ENCODE results near the gene MPV17. TPM values are rescaled to one million over a fixed set of nuclear protein-coding genes. Genes with fewer than 3 reads are reported as not detected.
A peak's percentile ranks its signal among the peaks of the same experiment; 100 is the strongest.
"Not testable (repeated sequence)": the region's sequence is repeated elsewhere in the genome, so short reads cannot be mapped to it uniquely, and the experiment has no call there.

MPV17 gene
- polyA plus RNA-seq, 1 experiment: 177 TPM

DNA sequence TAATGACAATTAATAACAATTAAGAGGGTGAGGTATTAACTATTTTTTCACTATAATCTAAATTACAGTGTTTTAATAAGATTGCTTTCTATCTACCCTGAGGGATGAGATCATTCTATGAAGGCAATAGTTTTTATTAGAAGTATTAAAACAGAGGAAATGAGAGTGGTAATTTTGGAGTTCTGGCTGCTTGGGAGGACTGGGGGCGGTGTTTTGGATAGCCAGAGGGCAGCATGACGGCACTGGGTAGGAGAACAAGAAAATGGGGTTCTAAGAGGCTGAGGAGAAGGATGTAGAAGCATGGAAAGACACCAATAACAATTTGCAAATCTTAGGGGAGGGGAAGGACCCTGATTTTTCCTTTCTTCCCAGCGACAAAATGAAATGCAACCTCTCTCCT, 52.8 kb downstream of the MPV17 start:
- ChIA-PET POLR2A (no interaction called here), CTCF (interaction anchor here (1.1 to 4.9 kb wide), 2 partner anchors 11 to 33 kb away, joined by 7 to 48 read pairs; partner anchors contain the start of gene TRIM54)
- peaks cover 24% of the 10 kb centered on the region for H3K27me3 ChIP-seq (ENCODE audit: control insufficient read depth, insufficient read depth, low read length)
- no peak overlapping the region for H3K4me3 ChIP-seq (ENCODE audit: low read depth, low read length)
- TF ChIP-seq, protein P1, sequence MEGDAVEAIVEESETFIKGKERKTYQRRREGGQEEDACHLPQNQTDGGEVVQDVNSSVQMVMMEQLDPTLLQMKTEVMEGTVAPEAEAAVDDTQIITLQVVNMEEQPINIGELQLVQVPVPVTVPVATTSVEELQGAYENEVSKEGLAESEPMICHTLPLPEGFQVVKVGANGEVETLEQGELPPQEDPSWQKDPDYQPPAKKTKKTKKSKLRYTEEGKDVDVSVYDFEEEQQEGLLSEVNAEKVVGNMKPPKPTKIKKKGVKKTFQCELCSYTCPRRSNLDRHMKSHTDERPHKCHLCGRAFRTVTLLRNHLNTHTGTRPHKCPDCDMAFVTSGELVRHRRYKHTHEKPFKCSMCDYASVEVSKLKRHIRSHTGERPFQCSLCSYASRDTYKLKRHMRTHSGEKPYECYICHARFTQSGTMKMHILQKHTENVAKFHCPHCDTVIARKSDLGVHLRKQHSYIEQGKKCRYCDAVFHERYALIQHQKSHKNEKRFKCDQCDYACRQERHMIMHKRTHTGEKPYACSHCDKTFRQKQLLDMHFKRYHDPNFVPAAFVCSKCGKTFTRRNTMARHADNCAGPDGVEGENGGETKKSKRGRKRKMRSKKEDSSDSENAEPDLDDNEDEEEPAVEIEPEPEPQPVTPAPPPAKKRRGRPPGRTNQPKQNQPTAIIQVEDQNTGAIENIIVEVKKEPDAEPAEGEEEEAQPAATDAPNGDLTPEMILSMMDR (IDR thresholded peaks at IDR 0.05; ENCODE audit: insufficient read depth, low read depth, low read length): no peak
- DNase-seq (ENCODE audit: low read depth): no peak
- no peaks in the 10 kb centered on the region for H3K36me3 ChIP-seq (ENCODE audit: control insufficient read depth, insufficient read depth, low read length)

DNA sequence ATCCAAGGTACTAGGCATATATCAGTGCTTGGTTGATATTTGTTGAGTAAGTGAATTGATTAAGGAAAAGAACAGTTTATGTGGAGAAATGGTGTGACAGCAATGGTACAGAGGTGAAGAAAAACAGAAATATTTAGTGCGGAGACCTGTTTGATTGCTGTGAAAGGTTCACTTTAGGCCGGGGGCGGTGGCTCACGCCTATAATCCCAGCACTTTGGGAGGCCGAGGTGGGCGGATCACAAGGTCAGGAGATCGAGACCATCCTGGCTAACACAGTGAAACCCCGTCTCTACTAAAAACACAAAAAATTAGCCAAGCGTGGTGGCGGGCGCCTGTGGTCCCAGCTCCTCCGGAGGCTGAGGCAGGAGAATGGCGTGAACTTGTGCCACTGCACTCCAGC, 54.6 kb downstream of the MPV17 start:
- POLR2A ChIA-PET; H3K36me3 ChIP-seq (ENCODE audit: control insufficient read depth, insufficient read depth, low read length); DNase-seq (ENCODE audit: low read depth); H3K4me3 ChIP-seq (ENCODE audit: low read depth, low read length): not testable (repeated sequence)
- CTCF ChIA-PET: interaction anchor here (7.9 kb wide), 1 partner anchor 13 kb away, joined by 64 read pairs; the partner anchor contains the start of gene TRIM54
- peaks cover 36% of the 10 kb centered on the region for H3K27me3 ChIP-seq (ENCODE audit: control insufficient read depth, insufficient read depth, low read length)

DNA sequence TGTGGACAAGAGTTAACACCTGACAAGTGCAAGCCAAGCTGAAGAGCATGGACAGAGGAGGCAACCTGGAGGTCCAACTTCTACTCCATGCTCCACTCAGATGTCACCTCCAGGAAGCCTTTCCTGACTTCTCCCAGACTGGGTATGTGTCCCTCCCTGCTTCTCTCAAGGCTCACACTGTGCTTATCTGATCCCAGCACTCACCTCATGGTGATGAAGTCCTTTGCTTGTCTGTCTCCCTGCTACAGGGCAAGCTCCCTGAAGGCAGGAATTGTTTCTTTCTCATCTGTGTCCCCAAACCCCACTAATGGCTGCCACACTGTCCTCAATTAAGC, 57.4 kb downstream of the MPV17 start:
- Histone ChIP-seq H3K36me3 (ENCODE audit: control insufficient read depth, insufficient read depth, low read length) (no peaks in the 10 kb centered on the region), H3K27me3 (ENCODE audit: control insufficient read depth, insufficient read depth, low read length) (peaks cover 54% of the 10 kb centered on the region), H3K4me3 (ENCODE audit: low read depth, low read length) (no peak overlapping the region)
- TF ChIP-seq, protein P1 (IDR thresholded peaks at IDR 0.05; ENCODE audit: insufficient read depth, low read depth, low read length): no peak
- ChIA-PET CTCF (interaction anchor here (1.0 to 7.9 kb wide), 15 partner anchors 8 to 96 kb away, joined by 3 to 64 read pairs (median 4); partner anchors contain the start of gene TRIM54), POLR2A (no interaction called here)
- no peak for DNase-seq (ENCODE audit: low read depth)

GRCh38 chr2:27264753-27265535, 58.0 kb downstream of the MPV17 start:
- TF ChIP-seq, protein P1 (IDR thresholded peaks at IDR 0.05; ENCODE audit: insufficient read depth, low read depth, low read length): peak; percentile 52
- CTCF ChIA-PET: interaction anchor here (0.6 to 7.9 kb wide), 18 partner anchors 8 to 131 kb away, joined by 3 to 64 read pairs (median 4); partner anchors contain the start of gene TRIM54
- H3K4me3 ChIP-seq (ENCODE audit: low read depth, low read length): peak overlapping the region; percentile 10; the same call in 1 of the 2 replicates
- H3K36me3 ChIP-seq (ENCODE audit: control insufficient read depth, insufficient read depth, low read length): no peaks in the 10 kb centered on the region
- H3K27me3 ChIP-seq (ENCODE audit: control insufficient read depth, insufficient read depth, low read length): peaks cover 58% of the 10 kb centered on the region
- DNase-seq (ENCODE audit: low read depth): no peak
- POLR2A ChIA-PET: no interaction called here

DNA sequence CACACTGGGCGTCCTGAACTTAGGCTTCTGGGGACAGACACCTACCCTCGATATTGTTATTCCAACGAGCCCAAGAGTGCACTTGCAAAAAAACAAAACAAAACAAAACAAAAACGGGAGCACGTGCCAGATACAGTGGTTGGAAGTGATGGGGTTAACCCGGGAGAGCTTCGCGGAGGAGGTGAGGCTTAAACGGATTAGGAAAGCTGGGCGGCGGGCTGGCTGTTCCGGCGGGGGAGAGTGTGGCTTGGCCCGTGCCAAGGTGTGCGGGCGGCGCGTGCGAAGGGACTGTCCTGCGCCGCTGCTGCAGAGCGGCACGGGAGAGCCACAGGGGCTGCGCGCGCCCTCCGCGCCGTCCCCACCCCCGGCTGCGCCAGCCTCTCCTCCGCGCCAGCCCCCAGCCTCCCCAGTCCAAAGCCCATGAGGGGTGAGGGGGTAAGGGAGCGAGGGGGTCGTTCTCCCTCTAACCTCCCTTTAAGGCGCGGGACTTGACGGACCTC, 58.6 kb downstream of the MPV17 start:
- CTCF ChIA-PET: interaction anchor here (0.6 to 7.9 kb wide), 11 partner anchors 9 to 130 kb away, joined by 3 to 64 read pairs (median 4); partner anchors contain the start of gene TRIM54
- DNase-seq (ENCODE audit: low read depth): no peak
- H3K27me3 ChIP-seq (ENCODE audit: control insufficient read depth, insufficient read depth, low read length): peaks cover 60% of the 10 kb centered on the region
- no peak overlapping the region for H3K4me3 ChIP-seq (ENCODE audit: low read depth, low read length)
- TF ChIP-seq, protein P1 (IDR thresholded peaks at IDR 0.05; ENCODE audit: insufficient read depth, low read depth, low read length): no peak
- POLR2A ChIA-PET: no interaction called here
- H3K36me3 ChIP-seq (ENCODE audit: control insufficient read depth, insufficient read depth, low read length): no peaks in the 10 kb centered on the region

Measured in BJ (cell line).